Measurements from ENCODE around the gene SLC16A10.
A peak's percentile ranks its signal among the peaks of the same experiment; 100 is the strongest.
"Not testable (repeated sequence)": the region's sequence is repeated elsewhere in the genome, so short reads cannot be mapped to it uniquely, and the experiment has no call there.

The SLC16A10 gene

GRCh38 chr6:111087871-111088667, 766 bp downstream of the SLC16A10 start:
- DNase-seq, result peak; percentile 61

- no peak for DNase-seq
These were observed 1.3 kb downstream of the SLC16A10 start for GRCh38 chr6:111088668-111089003.

- DNase-seq, result no peak
These were observed 3.5 kb downstream of the SLC16A10 start for GRCh38 chr6:111090766-111091165.

GRCh38 chr6:111091987-111092386, 4.7 kb downstream of the SLC16A10 start:
- no peak for DNase-seq

- not testable (repeated sequence) for DNase-seq
These were observed 8.2 kb downstream of the SLC16A10 start for GRCh38 chr6:111095488-111095887.

GRCh38 chr6:111096246-111096645, 8.9 kb downstream of the SLC16A10 start:
- peak; percentile 53 for DNase-seq

GRCh38 chr6:111098597-111098996, 11.3 kb downstream of the SLC16A10 start:
- DNase-seq, result no peak

- no peak for DNase-seq
These were observed 14.7 kb downstream of the SLC16A10 start for GRCh38 chr6:111101987-111102386.

GRCh38 chr6:111105578-111105977, 18.3 kb downstream of the SLC16A10 start:
- no peak for DNase-seq

GRCh38 chr6:111107589-111107988, 20.3 kb downstream of the SLC16A10 start:
- DNase-seq, result no peak

- DNase-seq, result no peak
These were observed 22.7 kb downstream of the SLC16A10 start for GRCh38 chr6:111110036-111110435.

- no peak for DNase-seq
These were observed 26.2 kb downstream of the SLC16A10 start for GRCh38 chr6:111113336-111114086.

- DNase-seq, result no peak
These were observed 26.8 kb downstream of the SLC16A10 start for GRCh38 chr6:111114087-111114443.

- DNase-seq, result peak; percentile 27
These were observed 27.2 kb downstream of the SLC16A10 start for GRCh38 chr6:111114482-111114881.

GRCh38 chr6:111118826-111119225, 31.5 kb downstream of the SLC16A10 start:
- DNase-seq, result no peak

GRCh38 chr6:111119571-111120329, 32.4 kb downstream of the SLC16A10 start:
- DNase-seq, result no peak

GRCh38 chr6:111121789-111122350, 34.6 kb downstream of the SLC16A10 start:
- no peak for DNase-seq

GRCh38 chr6:111122458-111123286, 35.4 kb downstream of the SLC16A10 start:
- no peak for DNase-seq

GRCh38 chr6:111124406-111124805, 37.1 kb downstream of the SLC16A10 start:
- no peak for DNase-seq

GRCh38 chr6:111129013-111129412, 41.7 kb downstream of the SLC16A10 start:
- DNase-seq, result no peak

- DNase-seq, result not testable (repeated sequence)
These were observed 43.7 kb downstream of the SLC16A10 start for GRCh38 chr6:111131018-111131417.

- not testable (repeated sequence) for DNase-seq
These were observed 45.4 kb downstream of the SLC16A10 start for GRCh38 chr6:111132669-111133068.
